HepG2 (cell line): ENCODE results near the gene SVBP. TPM values are rescaled to one million over a fixed set of nuclear protein-coding genes. Genes with fewer than 3 reads are reported as not detected.

Source experiments
- ATAC-seq: fragments of 200-7000 bp; cut with Tn5 transposase; 3 replicates; pipeline ENCODE4 v1.9.1; 2020; ENCODE audit warnings: mild to moderate bottlenecking, moderate library complexity
- BruUV-seq: library from RNA; stranded (reverse); fragments of 400-500 nt; replicated peaks from 2 replicates; lab custom pipeline; 2021; lab: Mats Ljungman, UMichigan
- CTCF ChIA-PET: fragments of 300-600 bp; formaldehyde crosslinking; extraction: SDS; loops from one replicate; lab custom pipeline; 2021; ENCODE audit warnings: low total read pairs, inconsistent platforms, low intra/inter-chr PET ratio; lab: Yijun Ruan, JAX
- POLR2A ChIA-PET: fragments of 350-600 bp; sonication (Branson Sonifier 250); formaldehyde crosslinking; loops from one replicate; lab custom pipeline; 2020; ENCODE audit warnings: antibody characterized with exemption, inconsistent platforms; lab: Yijun Ruan, JAX
- DNase-seq: peaks from one replicate; pipeline ENCODE4 v3.0.0-alpha.2; 2015; ENCODE audit warnings: low spot score
- FAIRE-seq: peaks from 3 replicates; lab custom pipeline; 2011; peaks lifted over from hg19 to GRCh38; lab: Jason Lieb, UNC
- H2AFZ ChIP-seq: one replicate; pipeline ENCODE4 v1.6.1; 2011; ENCODE audit warnings: low read length, inconsistent platforms
- H3K27ac ChIP-seq: fragments of 300-600 bp; 3 replicates; pipeline ENCODE4 v1.8.0; 2011; ENCODE audit warnings: mixed run types, mild to moderate bottlenecking, mixed read lengths, low read length, inconsistent platforms; ENCODE audit not compliant: insufficient read depth; ENCODE audit errors: extremely low read length
- H3K27me3 ChIP-seq, 2 experiments: fragments of 200-600 bp in 1 of 2; 2 replicates in 1 of 2; 3 replicates in 1 of 2; pipeline versions ENCODE4 v1.6.0 to v1.8.0; 2011; ENCODE audit warnings: low read length in 2 of 2, mild to moderate bottlenecking in 2 of 2, moderate library complexity in 2 of 2, inconsistent platforms in 1 of 2; ENCODE audit not compliant: insufficient read depth in 2 of 2, control insufficient read depth in 1 of 2
- H3K36me3 ChIP-seq, 2 experiments: fragments of 200-600 bp in 1 of 2; replicated peaks in 1 of 2; 2 replicates in 1 of 2; 3 replicates in 1 of 2; pipeline versions ENCODE4 v1.5.1 to v1.8.0; 2011; ENCODE audit warnings: low read length in 2 of 2, inconsistent platforms in 1 of 2; ENCODE audit not compliant: insufficient read depth in 2 of 2, control insufficient read depth in 1 of 2
- H3K4me1 ChIP-seq: 2 replicates; pipeline ENCODE4 v1.5.1; 2012; ENCODE audit warnings: low read length, inconsistent platforms; ENCODE audit not compliant: insufficient read depth
- H3K4me2 ChIP-seq: 2 replicates; pipeline ENCODE4 v1.6.0; 2011; ENCODE audit warnings: low read depth, low read length, inconsistent platforms
- H3K4me3 ChIP-seq, 3 experiments: fragments of 200-600 bp in 1 of 3; sonication (generic), shearing (Covaris generic) in 1 of 3; replicated peaks in 1 of 3; 2 replicates each; pipeline ENCODE4 v1.5.1; 2011 to 2016; ENCODE audit warnings: low read length in 3 of 3, inconsistent platforms in 2 of 3, low read depth in 2 of 3, mild to moderate bottlenecking in 2 of 3, control low read depth in 1 of 3, mixed read lengths in 1 of 3; ENCODE audit not compliant: insufficient read depth in 1 of 3
- H3K79me2 ChIP-seq: one replicate; pipeline ENCODE4 v1.6.1; 2011; ENCODE audit warnings: low read length, inconsistent platforms; ENCODE audit not compliant: insufficient read depth
- H3K9ac ChIP-seq: 2 replicates; pipeline ENCODE4 v1.6.0; 2011; ENCODE audit warnings: mild to moderate bottlenecking, low read depth, low read length, inconsistent platforms; ENCODE audit not compliant: insufficient read depth
- H3K9me3 ChIP-seq: 2 replicates; pipeline ENCODE4 v1.5.1; 2012; ENCODE audit warnings: mild to moderate bottlenecking, low read length
- H4K20me1 ChIP-seq: 2 replicates; pipeline ENCODE4 v1.6.0; 2011; ENCODE audit warnings: inconsistent platforms, mild to moderate bottlenecking, low read length, moderate library complexity; ENCODE audit not compliant: insufficient read depth
- ATF7 ChIP-seq, 2 experiments: fragments of 450-650 bp in 1 of 2; sonication (generic) in 1 of 2; formaldehyde crosslinking in 1 of 2; IDR thresholded peaks; 2 replicates each; pipeline versions ENCODE4 v1.4.0 to v1.6.1; 2016 to 2020; ENCODE audit warnings: antibody characterized with exemption in 1 of 2, mild to moderate bottlenecking in 1 of 2, missing genetic modification reagents in 1 of 2
- CREB3 ChIP-seq: sonication (generic); formaldehyde crosslinking; IDR thresholded peaks from 2 replicates; pipeline ENCODE4 v1.5.0; 2020; ENCODE audit warnings: missing genetic modification reagents
- GZF1 ChIP-seq: sonication (generic); formaldehyde crosslinking; IDR thresholded peaks from 2 replicates; pipeline ENCODE4 v1.5.1; 2020; ENCODE audit warnings: mild to moderate bottlenecking, missing genetic modification reagents
- HHEX ChIP-seq: IDR thresholded peaks from 2 replicates; pipeline ENCODE4 v1.6.1; 2016; ENCODE audit warnings: control low read depth
- NAIF1 ChIP-seq: sonication (generic); formaldehyde crosslinking; IDR thresholded peaks from 2 replicates; pipeline ENCODE4 v1.5.0; 2020; ENCODE audit warnings: mild to moderate bottlenecking, missing genetic modification reagents, borderline replicate concordance
- RBAK ChIP-seq: sonication (generic); formaldehyde crosslinking; IDR thresholded peaks from 2 replicates; pipeline ENCODE4 v1.5.1; 2020; ENCODE audit warnings: mild to moderate bottlenecking, missing genetic modification reagents
- UBTF ChIP-seq: sonication (generic); formaldehyde crosslinking; IDR thresholded peaks from 2 replicates; pipeline ENCODE4 v1.4.0; 2020; ENCODE audit warnings: mild to moderate bottlenecking, missing genetic modification reagents
- USF2 ChIP-seq, 2 experiments: sonication (generic) in 1 of 2; formaldehyde crosslinking in 1 of 2; IDR thresholded peaks; 2 replicates each; pipeline versions ENCODE4 v1.5.1 to v1.6.1; 2011 to 2020; ENCODE audit warnings: borderline replicate concordance in 1 of 2, low read depth in 1 of 2, low read length in 1 of 2, mild to moderate bottlenecking in 1 of 2, missing genetic modification reagents in 1 of 2, moderate library complexity in 1 of 2
- ZBTB26 ChIP-seq: IDR thresholded peaks from 2 replicates; pipeline ENCODE4 v1.6.1; 2016; ENCODE audit warnings: missing compliant biosample characterization, missing genetic modification reagents, borderline replicate concordance
- ZNF235 ChIP-seq: sonication (generic); formaldehyde crosslinking; IDR thresholded peaks from 2 replicates; pipeline ENCODE4 v1.8.1; 2023; ENCODE audit warnings: mild to moderate bottlenecking, missing genetic modification reagents, borderline replicate concordance
- ZNF367 ChIP-seq: sonication (generic); formaldehyde crosslinking; IDR thresholded peaks from 2 replicates; pipeline ENCODE4 v1.4.0; 2020; ENCODE audit warnings: missing genetic modification reagents, borderline replicate concordance
- ZNF431 ChIP-seq: sonication (generic); formaldehyde crosslinking; IDR thresholded peaks from 2 replicates; pipeline ENCODE4 v1.9.0; 2022; ENCODE audit warnings: missing genetic modification reagents, low read depth, mild to moderate bottlenecking, borderline replicate concordance
- ZNF570 ChIP-seq: sonication (generic); formaldehyde crosslinking; IDR thresholded peaks from 2 replicates; pipeline ENCODE4 v1.4.0; 2020; ENCODE audit warnings: mild to moderate bottlenecking, missing genetic modification reagents, borderline replicate concordance
- ZNF674 ChIP-seq: sonication (generic); formaldehyde crosslinking; IDR thresholded peaks from 2 replicates; pipeline ENCODE4 v1.5.0; 2020; ENCODE audit warnings: low read depth, mild to moderate bottlenecking, missing genetic modification reagents
- ZNF678 ChIP-seq: sonication (generic); formaldehyde crosslinking; IDR thresholded peaks from 2 replicates; pipeline ENCODE4 v1.4.0; 2020; ENCODE audit warnings: mild to moderate bottlenecking, missing genetic modification reagents
- ZNF768 ChIP-seq: sonication (generic); formaldehyde crosslinking; IDR thresholded peaks from 2 replicates; pipeline ENCODE4 v1.4.0; 2020; ENCODE audit warnings: missing genetic modification reagents
- WGBS: methylation state at CpG from one replicate; pipeline ENCODE4 v1.1.6; 2017; ENCODE audit warnings: low lambda C conversion rate; 5-methylcytosine and 5-hydroxymethylcytosine counted together
- in situ Hi-C: cut with HindIII; loops from 2 replicates; pipeline ENCODE4 v1.10.0; 2017; ENCODE audit warnings: low pct_unique_long_range_greater_than_20kb; ENCODE audit not compliant: extremely low pct_ligation_motif_present
- intact Hi-C: fragments of 100-400 bp; cut with micrococcal nuclease; formaldehyde crosslinking; loops from one replicate; pipeline ENCODE4 v1.10.0; 2022; ENCODE audit not compliant: unreplicated experiment
- polyA plus RNA-seq, 8 experiments: library from polyadenylated mRNA; depleted of rRNA in 3 of 8; stranded (reverse) in 7 of 8; unstranded in 1 of 8; fragments of >200 nt; fragmentation: Illumina TruSeq in 4 of 8; extraction: Trizol in 4 of 8; gene quantifications; 2 replicates each; pipeline versions ENCODE4 v1.2.1 to v1.2.3, GENCODE V29; 2011 to 2016; ENCODE audit warnings: low read depth in 4 of 8, missing spikeins in 1 of 8, mixed read lengths in 1 of 8; ENCODE audit not compliant: insufficient read depth in 1 of 8
- total RNA-seq, 5 experiments: library from RNA; depleted of rRNA; stranded (reverse); fragments of >200 nt; fragmentation: Illumina TruSeq; extraction: Trizol; gene quantifications; 2 replicates each; pipeline ENCODE4 v1.2.3, GENCODE V29; 2016; ENCODE audit warnings: low read depth in 1 of 5

SVBP gene
- total and polyA plus RNA-seq, 2 of the 13 experiments (the other 11 are each of a cell fraction or from before 2014, with no cell fraction given): 28.8 to 48.2 TPM

- H3K9ac ChIP-seq: no peak overlapping the region
- H3K36me3 ChIP-seq: no peaks in the 10 kb centered on the region
- H3K27ac ChIP-seq: no peak overlapping the region
- H3K4me3 ChIP-seq: no peak overlapping the region
- BruUV-seq: no TSS peak
- no peak overlapping the region for H2AFZ ChIP-seq
- CTCF ChIA-PET: no interaction called here
- TF ChIP-seq CREB3 (no peak), ZNF678 (CRISPR knock-in tag) (no peak), ATF7 (IDR thresholded peaks at IDR 0.05) (no peak), ATF7 (CRISPR knock-in tag; IDR thresholded peaks at IDR 0.05) (no peak), ZBTB26 (CRISPR knock-in tag) (no peak), RBAK (no peak), NAIF1 (CRISPR knock-in tag) (no peak), USF2 (IDR thresholded peaks at IDR 0.05; ENCODE audit: low read depth, low read length) (no peak), USF2 (CRISPR knock-in tag; IDR thresholded peaks at IDR 0.05; ENCODE audit: borderline replicate concordance) (no peak), ZNF768 (CRISPR knock-in tag) (no peak), ZNF570 (no peak), ZNF431 (CRISPR knock-in tag) (no peak), GZF1 (CRISPR knock-in tag) (no peak), HHEX (CRISPR knock-in tag) (no peak), UBTF (CRISPR knock-in tag) (no peak), ZNF367 (CRISPR knock-in tag) (no peak), ZNF674 (CRISPR knock-in tag) (no peak), ZNF235 (CRISPR knock-in tag) (no peak)
- FAIRE-seq (no peak), DNase-seq (no peak), ATAC-seq (no peak)
- no peaks in the 10 kb centered on the region for H4K20me1 ChIP-seq
- no peak overlapping the region for H3K4me2 ChIP-seq
- POLR2A ChIA-PET: no interaction called here
- H3K79me2 ChIP-seq: no peaks in the 10 kb centered on the region
- 52% methylated on average over 3 of the region's 3 CpGs for WGBS
- no peaks in the 10 kb centered on the region for H3K4me1 ChIP-seq
- H3K27me3 ChIP-seq: no peaks in the 10 kb centered on the region
- no peaks in the 10 kb centered on the region for H3K9me3 ChIP-seq
- intact Hi-C loops (no loop called here), in situ Hi-C loops (no loop called here)
Measured at GRCh38 chr1:42797414-42797813, 19.8 kb downstream of the SVBP start.
